ENCODE measurements around the gene APLP1. TPM values are rescaled to one million over a fixed set of nuclear protein-coding genes. Genes with fewer than 3 reads are reported as not detected.
"Not testable (repeated sequence)": the region's sequence is repeated elsewhere in the genome, so short reads cannot be mapped to it uniquely, and the experiment has no call there.

Gene APLP1
- polyA plus RNA-seq, 2 of the 4 experiments (the other 2 are of a cell fraction), result 54.7 to 60.4 TPM

GRCh38 chr19:35832054-35832453, 36.3 kb upstream of the APLP1 start (continued):
- TF ChIP-seq CHD2 (IDR thresholded peaks at IDR 0.05; ENCODE audit: low read length, partially characterized antibody), result no peak
- no peak for TF ChIP-seq BHLHE40 (IDR thresholded peaks at IDR 0.05; ENCODE audit: low read depth, low read length)
- TF ChIP-seq MAZ (IDR thresholded peaks at IDR 0.05; ENCODE audit: borderline replicate concordance, low read depth, low read length), result no peak
- TF ChIP-seq ESRRA (IDR thresholded peaks at IDR 0.05; ENCODE audit: borderline replicate concordance, low read length), result no peak
- no peak for TF ChIP-seq SMC3 (IDR thresholded peaks at IDR 0.05)
- no peak for TF ChIP-seq RCOR1 (IDR thresholded peaks at IDR 0.05; ENCODE audit: low read depth, low read length)
- TF ChIP-seq KDM1A (IDR thresholded peaks at IDR 0.05; ENCODE audit: low read depth), result no peak
- no peak for TF ChIP-seq MAFK (IDR thresholded peaks at IDR 0.05; ENCODE audit: partially characterized antibody)

GRCh38 chr19:35833972-35834371, 34.4 kb upstream of the APLP1 start:
- POLR2A ChIA-PET, result interaction anchor here (0.6 kb wide), 2 partner anchors 179 to 343 kb away, joined by 4 to 5 read pairs; no protein-coding TSS in a partner anchor

GRCh38 chr19:35836096-35836495, 32.3 kb upstream of the APLP1 start:
- ATAC-seq; H3K4me1 ChIP-seq; H3K27ac ChIP-seq; FAIRE-seq; POLR2A ChIA-PET; H3K4me3 ChIP-seq; H3K4me2 ChIP-seq; DNase-seq (ENCODE audit: low read depth in 1 of 2, low spot score in 1 of 2): not testable (repeated sequence)
- H3K9me3 ChIP-seq, result peaks cover 19% of the 10 kb centered on the region
- 14% methylated on average over 11 of the region's 11 CpGs for WGBS (ENCODE audit: missing lambda C conversion rate)
- CTCF ChIA-PET, result interaction anchor here (1.0 to 5.9 kb wide), 5 partner anchors 16 to 96 kb away, joined by 3 to 32 read pairs (median 4); no protein-coding TSS in a partner anchor

More at GRCh38 chr19:35833972-35834371, 34.4 kb upstream of the APLP1 start:
- H3K4me3 ChIP-seq, result no peak overlapping the region
- WGBS (ENCODE audit: missing lambda C conversion rate), result 42% methylated on average over 7 of the region's 7 CpGs
- TF ChIP-seq MAX (IDR thresholded peaks at IDR 0.05) (no peak), NPAS2 (CRISPR knock-in tag; IDR thresholded peaks at IDR 0.05; ENCODE audit: borderline replicate concordance) (no peak), POLR2A (IDR thresholded peaks at IDR 0.05; ENCODE audit: low read length) (0 out of 2 replicates have a peak, but pooled peaks have one; percentile 13), POLR2AphosphoS2 (conservative IDR thresholded peaks at IDR 0.05; ENCODE audit: low read length) (no peak), SREBF2 (IDR thresholded peaks at IDR 0.05) (no peak), E2F6 (IDR thresholded peaks at IDR 0.05; ENCODE audit: borderline replicate concordance, low read depth) (no peak), ESRRA (IDR thresholded peaks at IDR 0.05; ENCODE audit: borderline replicate concordance, low read length) (no peak), RARB (CRISPR knock-in tag; IDR thresholded peaks at IDR 0.05) (no peak), EP300 (IDR thresholded peaks at IDR 0.05) (no peak)
- DNase-seq (ENCODE audit: low read depth in 1 of 2, low spot score in 1 of 2), result no peak
- no peak overlapping the region for H3K4me2 ChIP-seq
- no peaks in the 10 kb centered on the region for H3K4me1 ChIP-seq
- H3K27ac ChIP-seq, result no peak overlapping the region
- no peak for ATAC-seq
- no peak for FAIRE-seq
- peaks cover 12% of the 10 kb centered on the region for H3K9me3 ChIP-seq
- CTCF ChIA-PET, result interaction anchor here (1.0 to 5.9 kb wide), 11 partner anchors 11 to 339 kb away, joined by 3 to 32 read pairs (median 4); no protein-coding TSS in a partner anchor

GRCh38 chr19:35841961-35842595, 26.3 kb upstream of the APLP1 start:
- WGBS (ENCODE audit: missing lambda C conversion rate), result 52% methylated on average over 13 of the region's 13 CpGs
- no peak for ATAC-seq
- no peak for FAIRE-seq
- CTCF ChIA-PET, result interaction anchor here (1.1 to 1.5 kb wide), 2 partner anchors 23 to 40 kb away, joined by 3 read pairs; no protein-coding TSS in a partner anchor
- peaks cover 28% of the 10 kb centered on the region; the same call in 2 of the 3 replicates for H3K4me1 ChIP-seq
- no peak for DNase-seq (ENCODE audit: low read depth in 1 of 2, low spot score in 1 of 2)
- H3K4me3 ChIP-seq, result no peak overlapping the region
- H3K9me3 ChIP-seq, result peaks cover 22% of the 10 kb centered on the region
- H3K27ac ChIP-seq, result no peak overlapping the region
- POLR2A ChIA-PET, result no interaction called here
- no peak overlapping the region for H3K4me2 ChIP-seq
- TF ChIP-seq CEBPB (IDR thresholded peaks at IDR 0.05) (no peak), ATOH8 (CRISPR knock-in tag; IDR thresholded peaks at IDR 0.05; ENCODE audit: low read depth) (no peak), ZNF302 (CRISPR knock-in tag; IDR thresholded peaks at IDR 0.05) (no peak), CBX8 (IDR thresholded peaks at IDR 0.05) (no peak), EHF (CRISPR knock-in tag; IDR thresholded peaks at IDR 0.05) (no peak), POLR2AphosphoS2 (conservative IDR thresholded peaks at IDR 0.05; ENCODE audit: low read length) (no peak), NFE2L2 (conservative IDR thresholded peaks at IDR 0.05; ENCODE audit: low read length) (no peak), TFCP2L1 (CRISPR knock-in tag; IDR thresholded peaks at IDR 0.05) (no peak), FOXS1 (CRISPR knock-in tag; IDR thresholded peaks at IDR 0.05) (no peak), BHLHE40 (IDR thresholded peaks at IDR 0.05; ENCODE audit: low read depth, low read length) (no peak), USF2 (IDR thresholded peaks at IDR 0.05) (no peak), MYC (IDR thresholded peaks at IDR 0.05; ENCODE audit: borderline replicate concordance, low read length) (no peak), RARB (CRISPR knock-in tag; IDR thresholded peaks at IDR 0.05) (no peak), POLR2A (IDR thresholded peaks at IDR 0.05; ENCODE audit: low read length) (no peak), SMC3 (IDR thresholded peaks at IDR 0.05) (no peak)
